Measurements from ENCODE around the gene ALPK3. TPM values are rescaled to one million over a fixed set of nuclear protein-coding genes. Genes with fewer than 3 reads are reported as not detected.
A peak's percentile ranks its signal among the peaks of the same experiment; 100 is the strongest.

The ALPK3 gene
- total and polyA plus RNA-seq, 9 of the 15 experiments (the other 6 are each of a cell fraction or from before 2014, with no cell fraction given): 0.04 to 1.0 (median 0.07) TPM; not detected in 2

- no peak for TF ChIP-seq GATA2 (CRISPR knock-in tag; IDR thresholded peaks at IDR 0.05)
- TF ChIP-seq ZNF436 (CRISPR knock-in tag; IDR thresholded peaks at IDR 0.05): no peak
- no peak for TF ChIP-seq EWSR1 (IDR thresholded peaks at IDR 0.05; ENCODE audit: borderline replicate concordance, low read depth, partially characterized antibody)
- TF ChIP-seq RBM17 (IDR thresholded peaks at IDR 0.05; ENCODE audit: borderline replicate concordance, low read depth, low read length): no peak
- TF ChIP-seq CEBPZ (IDR thresholded peaks at IDR 0.05; ENCODE audit: borderline replicate concordance, low read depth, low read length): no peak
- TF ChIP-seq GTF2A2 (tag; IDR thresholded peaks at IDR 0.05): no peak
- no peak for TF ChIP-seq RBM14 (IDR thresholded peaks at IDR 0.05; ENCODE audit: borderline replicate concordance, insufficient read depth, low read depth, low read length)
- no peak for TF ChIP-seq BCOR (IDR thresholded peaks at IDR 0.05)
- peak; percentile 91 for TF ChIP-seq MEIS2 (IDR thresholded peaks at IDR 0.05; ENCODE audit: partially characterized antibody)
- no peak for TF ChIP-seq SRSF3 (IDR thresholded peaks at IDR 0.05; ENCODE audit: insufficient read depth, low read length)
- no peak for TF ChIP-seq ZNF277 (CRISPR knock-in tag; IDR thresholded peaks at IDR 0.05; ENCODE audit: borderline replicate concordance)
- no peak for TF ChIP-seq GMEB1 (CRISPR knock-in tag; IDR thresholded peaks at IDR 0.05)
- TF ChIP-seq PTTG1 (tag; IDR thresholded peaks at IDR 0.05; ENCODE audit: low read depth): no peak
- TF ChIP-seq SOX6 (IDR thresholded peaks at IDR 0.05): peak; percentile 83
- no peak for TF ChIP-seq NR2C1 (IDR thresholded peaks at IDR 0.05)
- TF ChIP-seq NR2C1 (tag; IDR thresholded peaks at IDR 0.05): no peak
- no peak for TF ChIP-seq SIRT6 (IDR thresholded peaks at IDR 0.05; ENCODE audit: low read depth, low read length)
- TF ChIP-seq ZBTB12 (CRISPR knock-in tag; IDR thresholded peaks at IDR 0.05): no peak
These were observed 97.9 kb downstream of the ALPK3 start (continued) for GRCh38 chr15:84914909-84915605.

Data from K562 (cell line).